BJ (cell line): ENCODE data around the gene RYR1. TPM values are rescaled to one million over a fixed set of nuclear protein-coding genes. Genes with fewer than 3 reads are reported as not detected.

Experiments
- CTCF ChIA-PET: fragments of 350-600 bp; formaldehyde crosslinking; extraction: SDS; loops from one replicate; lab custom pipeline; 2021; ENCODE audit warnings: antibody characterized with exemption, inconsistent platforms; lab: Yijun Ruan, JAX
- POLR2A ChIA-PET: fragments of 300-600 bp; sonication (Branson Sonifier 250); formaldehyde crosslinking; extraction: SDS; loops from one replicate; lab custom pipeline; 2021; ENCODE audit warnings: antibody characterized with exemption; lab: Charles Lee
- DNase-seq: peaks from one replicate; pipeline ENCODE4 v3.0.0-alpha.2; 2011; ENCODE audit warnings: low read depth
- H3K27me3 ChIP-seq: 2 replicates; pipeline ENCODE4 v1.6.0; 2011; ENCODE audit warnings: low read length; ENCODE audit not compliant: control insufficient read depth, insufficient read depth
- H3K36me3 ChIP-seq: 2 replicates; pipeline ENCODE4 v1.5.1; 2011; ENCODE audit warnings: low read length; ENCODE audit not compliant: control insufficient read depth, insufficient read depth
- H3K4me3 ChIP-seq: 2 replicates; pipeline ENCODE4 v1.5.1; 2011; ENCODE audit warnings: low read depth, mild to moderate bottlenecking, control low read depth, low read length
- CTCF ChIP-seq: IDR thresholded peaks from 2 replicates; pipeline ENCODE4 v1.5.1; 2011; ENCODE audit warnings: low read depth, mild to moderate bottlenecking, control low read depth, inconsistent platforms, low read length, moderate library complexity; ENCODE audit not compliant: insufficient read depth
- polyA plus RNA-seq: library from polyadenylated mRNA; depleted of rRNA; stranded (reverse); fragments of >200 nt; gene quantifications from 2 replicates; pipeline ENCODE4 v1.2.3, GENCODE V29; 2011

The RYR1 gene
- polyA plus RNA-seq, 1 experiment: 0.04 TPM

- Histone ChIP-seq H3K36me3 (no peaks in the 10 kb centered on the region), H3K27me3 (no peaks in the 10 kb centered on the region), H3K4me3 (no peak overlapping the region)
- POLR2A ChIA-PET: interaction anchor here (0.6 kb wide), 1 partner anchor 313 kb away, joined by 5 read pairs; no protein-coding TSS in a partner anchor
- no peak for TF ChIP-seq CTCF
- CTCF ChIA-PET: no interaction called here
- DNase-seq: no peak
Measured at GRCh38 chr19:38538386-38538785, 104.9 kb downstream of the RYR1 start.

- CTCF ChIA-PET: no interaction called here
- POLR2A ChIA-PET: interaction anchor here (0.6 kb wide), 1 partner anchor 313 kb away, joined by 5 read pairs; no protein-coding TSS in a partner anchor
- H3K36me3 ChIP-seq: no peaks in the 10 kb centered on the region
- no peak overlapping the region for H3K4me3 ChIP-seq
- no peak for DNase-seq
- no peaks in the 10 kb centered on the region for H3K27me3 ChIP-seq
- no peak for TF ChIP-seq CTCF
Measured at GRCh38 chr19:38538793-38539528, 105.5 kb downstream of the RYR1 start.

GRCh38 chr19:38539751-38540150 is 106.3 kb downstream of the RYR1 start:
- no peak overlapping the region for H3K4me3 ChIP-seq
- CTCF ChIA-PET: no interaction called here
- DNase-seq: no peak
- no peak for TF ChIP-seq CTCF
- POLR2A ChIA-PET: no interaction called here
- H3K36me3 ChIP-seq: no peaks in the 10 kb centered on the region
- H3K27me3 ChIP-seq: no peaks in the 10 kb centered on the region

GRCh38 chr19:38542040-38542439 is 108.5 kb downstream of the RYR1 start:
- no peak for TF ChIP-seq CTCF
- DNase-seq: no peak
- POLR2A ChIA-PET: no interaction called here
- H3K27me3 ChIP-seq: no peaks in the 10 kb centered on the region
- CTCF ChIA-PET: interaction anchor here (0.6 to 0.8 kb wide), 2 partner anchors 26 to 138 kb away, joined by 3 read pairs; no protein-coding TSS in a partner anchor
- H3K36me3 ChIP-seq: no peaks in the 10 kb centered on the region
- H3K4me3 ChIP-seq: no peak overlapping the region

- no peak for DNase-seq
- no peak for TF ChIP-seq CTCF
- ChIA-PET CTCF (interaction anchor here (0.6 to 2.8 kb wide), 7 partner anchors 9 to 395 kb away, joined by 3 to 26 read pairs (median 4); no protein-coding TSS in a partner anchor), POLR2A (no interaction called here)
- Histone ChIP-seq H3K27me3 (no peaks in the 10 kb centered on the region), H3K4me3 (peak overlapping the region; percentile 22; the same call in 1 of the 2 replicates), H3K36me3 (no peaks in the 10 kb centered on the region)
Measured at GRCh38 chr19:38543286-38543806, 109.9 kb downstream of the RYR1 start.
